Smooth muscle cell (in vitro differentiated cells): ENCODE data around the gene STAMBP. TPM values are rescaled to one million over a fixed set of nuclear protein-coding genes. Genes with fewer than 3 reads are reported as not detected.

ENCODE experiments used
- DNase-seq: peaks from one replicate; lab custom pipeline; 2025; ENCODE audit not compliant: unreplicated experiment; lab: John Stamatoyannopoulos, UW
- H2AFZ ChIP-seq: fragments of 200-600 bp; sonication (generic); 2 replicates; pipeline ENCODE4 v1.6.0; 2016; ENCODE audit warnings: antibody characterized with exemption, low read depth, mild to moderate bottlenecking
- H3F3A ChIP-seq: fragments of 200-600 bp; sonication (generic); 2 replicates; pipeline ENCODE4 v1.6.0; 2017; ENCODE audit warnings: antibody characterized with exemption, low read depth
- H3K27ac ChIP-seq: fragments of 200-600 bp; sonication (generic); 2 replicates; pipeline ENCODE4 v1.5.1; 2016; ENCODE audit warnings: low read depth, mild to moderate bottlenecking
- H3K27me3 ChIP-seq: fragments of 200-600 bp; sonication (generic); 2 replicates; pipeline ENCODE4 v1.6.1; 2016; ENCODE audit warnings: low read depth, mild to moderate bottlenecking
- H3K36me3 ChIP-seq: fragments of 200-600 bp; sonication (generic); 2 replicates; pipeline ENCODE4 v1.5.1; 2016; ENCODE audit warnings: low read depth
- H3K4me1 ChIP-seq: fragments of 200-600 bp; sonication (generic); 2 replicates; pipeline ENCODE4 v1.5.1; 2016; ENCODE audit warnings: low read depth
- H3K4me2 ChIP-seq: fragments of 200-600 bp; sonication (generic); 2 replicates; pipeline ENCODE4 v1.6.0; 2016; ENCODE audit warnings: mild to moderate bottlenecking
- H3K4me3 ChIP-seq: fragments of 200-600 bp; sonication (generic); 2 replicates; pipeline ENCODE4 v1.5.1; 2016; ENCODE audit warnings: mild to moderate bottlenecking
- H3K79me2 ChIP-seq: fragments of 200-600 bp; sonication (generic); 2 replicates; pipeline ENCODE4 v1.6.0; 2016; ENCODE audit warnings: low read depth, mild to moderate bottlenecking
- H3K9ac ChIP-seq: fragments of 200-600 bp; sonication (generic); 2 replicates; pipeline ENCODE4 v1.6.0; 2016; ENCODE audit warnings: low read depth
- H3K9me3 ChIP-seq: fragments of 200-600 bp; sonication (generic); replicated peaks from 2 replicates; pipeline ENCODE4 v1.5.1; 2016; ENCODE audit warnings: low read depth
- H4K20me1 ChIP-seq: fragments of 200-600 bp; sonication (generic); 2 replicates; pipeline ENCODE4 v1.6.0; 2016; ENCODE audit warnings: low read depth
- WGBS: methylation state at CpG from one replicate; pipeline ENCODE4 v1.1.7; 2016; ENCODE audit warnings: low lambda C conversion rate; 5-methylcytosine and 5-hydroxymethylcytosine counted together
- polyA plus RNA-seq: library from polyadenylated mRNA; unstranded; fragments of >200 nt; fragmentation: Nextera tagmentation; extraction: Ambion mirVana; gene quantifications from 2 replicates; pipeline ENCODE4 v1.2.1, GENCODE V29; 2016
- total RNA-seq: library from RNA; depleted of rRNA; stranded (reverse); fragments of >200 nt; gene quantifications from 2 replicates; pipeline ENCODE4 v1.2.3, GENCODE V29; 2014
- TF ChIP-seq, protein P1 (sequence below): fragments of 200-600 bp; sonication (generic); IDR thresholded peaks from 2 replicates; pipeline ENCODE4 v1.5.1; 2017; ENCODE audit warnings: borderline replicate concordance, mild to moderate bottlenecking, antibody characterized with exemption; ENCODE audit not compliant: insufficient read depth, poor library complexity, severe bottlenecking

Gene STAMBP
- total and polyA plus RNA-seq, 2 experiments from 2014 or later, result 48.5 to 61.1 TPM

- no peak for DNase-seq
- H3K4me2 ChIP-seq, result no peak overlapping the region
These were observed 92.1 kb downstream of the STAMBP start for GRCh38 chr2:73920577-73921545.

DNA sequence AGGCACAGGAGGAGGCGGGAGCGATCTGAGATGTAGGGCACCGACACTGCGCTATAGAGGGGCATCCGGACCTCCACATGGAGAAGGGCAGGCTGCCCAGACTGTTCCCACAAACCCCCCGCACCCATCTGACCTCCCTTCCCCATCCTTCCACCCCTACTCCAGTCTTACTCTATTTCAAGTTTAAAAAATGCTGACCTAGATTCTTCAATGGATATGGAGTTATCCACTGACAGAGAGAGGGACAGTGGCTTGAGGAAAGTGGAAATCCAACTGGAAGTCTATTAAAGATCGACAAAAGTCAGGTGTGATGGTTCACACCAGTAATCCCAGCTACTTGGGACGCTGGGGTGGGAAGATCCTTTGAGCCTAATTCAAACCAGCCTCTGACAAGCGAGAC, 92.8 kb downstream of the STAMBP start:
- Histone ChIP-seq H3K79me2 (no peaks in the 10 kb centered on the region), H3K36me3 (no peaks in the 10 kb centered on the region), H3K9ac (no peak overlapping the region), H3K27ac (no peak overlapping the region), H3K4me3 (no peak overlapping the region), H4K20me1 (no peaks in the 10 kb centered on the region), H3K9me3 (no peaks in the 10 kb centered on the region), H2AFZ (no peak overlapping the region), H3K27me3 (no peaks in the 10 kb centered on the region), H3K4me2 (no peak overlapping the region), H3F3A (no peaks in the 10 kb centered on the region), H3K4me1 (peaks cover 4% of the 10 kb centered on the region)
- DNase-seq, result no peak
- TF ChIP-seq, protein P1, sequence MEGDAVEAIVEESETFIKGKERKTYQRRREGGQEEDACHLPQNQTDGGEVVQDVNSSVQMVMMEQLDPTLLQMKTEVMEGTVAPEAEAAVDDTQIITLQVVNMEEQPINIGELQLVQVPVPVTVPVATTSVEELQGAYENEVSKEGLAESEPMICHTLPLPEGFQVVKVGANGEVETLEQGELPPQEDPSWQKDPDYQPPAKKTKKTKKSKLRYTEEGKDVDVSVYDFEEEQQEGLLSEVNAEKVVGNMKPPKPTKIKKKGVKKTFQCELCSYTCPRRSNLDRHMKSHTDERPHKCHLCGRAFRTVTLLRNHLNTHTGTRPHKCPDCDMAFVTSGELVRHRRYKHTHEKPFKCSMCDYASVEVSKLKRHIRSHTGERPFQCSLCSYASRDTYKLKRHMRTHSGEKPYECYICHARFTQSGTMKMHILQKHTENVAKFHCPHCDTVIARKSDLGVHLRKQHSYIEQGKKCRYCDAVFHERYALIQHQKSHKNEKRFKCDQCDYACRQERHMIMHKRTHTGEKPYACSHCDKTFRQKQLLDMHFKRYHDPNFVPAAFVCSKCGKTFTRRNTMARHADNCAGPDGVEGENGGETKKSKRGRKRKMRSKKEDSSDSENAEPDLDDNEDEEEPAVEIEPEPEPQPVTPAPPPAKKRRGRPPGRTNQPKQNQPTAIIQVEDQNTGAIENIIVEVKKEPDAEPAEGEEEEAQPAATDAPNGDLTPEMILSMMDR, result no peak
- WGBS, result 96% methylated on average over 7 of the region's 9 CpGs

More at GRCh38 chr2:73920577-73921545, 92.1 kb downstream of the STAMBP start:
- H3K27me3 ChIP-seq, result no peaks in the 10 kb centered on the region
- no peak overlapping the region for H2AFZ ChIP-seq
- H4K20me1 ChIP-seq, result no peaks in the 10 kb centered on the region
- no peak overlapping the region for H3K4me3 ChIP-seq
- no peaks in the 10 kb centered on the region for H3K36me3 ChIP-seq
- TF ChIP-seq, protein P1, result peak; percentile 30
- H3K79me2 ChIP-seq, result no peaks in the 10 kb centered on the region
- H3K4me1 ChIP-seq, result no peaks in the 10 kb centered on the region
- no peak overlapping the region for H3K27ac ChIP-seq
- no peaks in the 10 kb centered on the region for H3K9me3 ChIP-seq
- WGBS, result 45% methylated on average over 11 of the region's 12 CpGs
- no peaks in the 10 kb centered on the region for H3F3A ChIP-seq
- H3K9ac ChIP-seq, result no peak overlapping the region

- H3K4me2 ChIP-seq, result no peak overlapping the region
- H4K20me1 ChIP-seq, result no peaks in the 10 kb centered on the region
- whole genome bisulfite sequencing, result 54% methylated on average over 5 of the region's 5 CpGs
- no peak for DNase-seq
- no peaks in the 10 kb centered on the region for H3K27me3 ChIP-seq
- no peaks in the 10 kb centered on the region for H3F3A ChIP-seq
- no peak overlapping the region for H3K4me3 ChIP-seq
- peaks cover 9% of the 10 kb centered on the region for H3K4me1 ChIP-seq
- H3K9me3 ChIP-seq, result no peaks in the 10 kb centered on the region
- no peak overlapping the region for H3K27ac ChIP-seq
- no peak overlapping the region for H2AFZ ChIP-seq
- TF ChIP-seq, protein P1, result no peak
- peaks cover 10% of the 10 kb centered on the region for H3K79me2 ChIP-seq
- no peaks in the 10 kb centered on the region for H3K36me3 ChIP-seq
- no peak overlapping the region for H3K9ac ChIP-seq
These were observed 93.9 kb downstream of the STAMBP start for GRCh38 chr2:73922681-73923080.

Other genes starting within 250 kb of the STAMBP start
- not detected in 2 replicates for gene NAT8, start 186.5 kb upstream of the STAMBP start, total RNA-seq
- not detected in 2 replicates for gene NAT8, start 186.5 kb upstream of the STAMBP start, polyA plus RNA-seq
- gene TPRKB, start 91.6 kb upstream of the STAMBP start, total RNA-seq, result 62.3 and 70.0 TPM in 2 replicates
- 48.9 and 53.1 TPM in 2 replicates for gene TPRKB, start 91.6 kb upstream of the STAMBP start, polyA plus RNA-seq
- gene DUSP11, start 48.9 kb upstream of the STAMBP start, total RNA-seq, result 70.3 and 75.2 TPM in 2 replicates
- 43.7 and 56.6 TPM in 2 replicates for gene DUSP11, start 48.9 kb upstream of the STAMBP start, polyA plus RNA-seq
- not detected in 2 replicates for gene C2orf78, start 44.8 kb upstream of the STAMBP start, total RNA-seq
- gene C2orf78, start 44.8 kb upstream of the STAMBP start, polyA plus RNA-seq, result not detected in 2 replicates
- gene ACTG2, start 64.0 kb downstream of the STAMBP start, total RNA-seq, result 201 and 323 TPM in 2 replicates
- gene ACTG2, start 64.0 kb downstream of the STAMBP start, polyA plus RNA-seq, result 796 and 874 TPM in 2 replicates
- 109 and 112 TPM in 2 replicates for gene DGUOK, start 97.9 kb downstream of the STAMBP start, total RNA-seq
- 151 and 154 TPM in 2 replicates for gene DGUOK, start 97.9 kb downstream of the STAMBP start, polyA plus RNA-seq
- 10.4 and 12.7 TPM in 2 replicates for gene TET3, start 155.9 kb downstream of the STAMBP start, total RNA-seq
- gene TET3, start 155.9 kb downstream of the STAMBP start, polyA plus RNA-seq, result 3.2 TPM in 2 replicates